Measurements from ENCODE around the gene DYRK1B.
A peak's percentile ranks its signal among the peaks of the same experiment; 100 is the strongest.

The DYRK1B gene

DNA sequence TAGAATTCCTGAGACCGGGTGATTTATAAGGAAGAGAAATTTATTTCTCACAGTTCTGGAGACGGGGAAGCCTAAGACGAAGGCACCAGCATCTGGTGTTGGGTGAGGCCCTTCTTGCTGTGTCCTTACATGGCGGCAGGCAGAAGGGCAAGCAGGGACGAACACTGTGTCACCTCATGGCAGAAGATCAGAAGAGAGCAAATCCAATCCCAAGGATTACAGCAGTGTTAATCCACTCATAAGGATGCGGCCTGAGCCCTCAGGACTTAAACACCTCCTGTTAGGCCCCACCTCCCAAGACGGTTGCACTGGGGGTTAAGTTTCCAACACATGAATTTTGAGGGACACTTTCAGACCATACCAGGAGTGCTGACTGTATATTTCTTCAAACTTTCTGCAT is 18.9 kb upstream of the DYRK1B start:
- no peak for DNase-seq

DNA sequence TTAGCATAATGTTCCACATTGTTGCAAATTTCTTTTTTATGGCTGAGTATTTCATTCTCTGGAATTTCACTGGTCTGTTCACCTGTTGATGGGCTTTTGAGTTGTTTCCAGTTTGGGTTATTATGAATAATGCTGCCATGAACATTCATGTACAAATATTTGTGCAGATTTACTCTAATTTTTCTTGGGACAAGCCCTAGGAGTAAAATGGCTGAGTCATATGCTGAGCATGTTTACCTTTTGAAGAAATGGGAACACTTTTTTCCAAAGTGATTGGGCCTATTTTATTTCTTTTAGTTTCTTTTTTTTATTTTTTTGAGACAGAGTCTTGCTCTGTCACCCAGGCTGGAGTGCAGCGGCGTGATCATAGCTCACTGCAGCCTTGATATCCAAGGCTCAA is 16.9 kb upstream of the DYRK1B start:
- no peak for DNase-seq

DNA sequence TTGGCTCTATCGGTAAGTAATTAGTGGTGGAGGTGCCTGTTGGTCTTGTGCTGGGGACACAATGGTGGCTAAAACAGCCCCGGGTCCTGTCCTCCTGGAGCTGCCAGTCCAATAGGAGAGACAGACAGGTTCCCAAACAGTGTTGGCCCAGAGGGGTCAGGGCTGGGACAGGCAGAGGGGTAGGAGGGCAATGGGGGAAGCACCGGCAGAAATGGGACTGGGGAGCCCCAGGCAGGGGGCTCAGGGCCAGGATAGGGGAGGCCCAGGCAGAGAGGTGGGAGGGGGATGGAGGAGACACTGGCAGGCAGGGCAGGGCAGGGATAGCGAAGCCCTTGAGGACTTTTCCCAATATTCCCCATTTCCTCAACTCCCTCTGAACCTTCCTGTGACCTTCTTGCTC is 14.4 kb upstream of the DYRK1B start:
- DNase-seq, result no peak

DNA sequence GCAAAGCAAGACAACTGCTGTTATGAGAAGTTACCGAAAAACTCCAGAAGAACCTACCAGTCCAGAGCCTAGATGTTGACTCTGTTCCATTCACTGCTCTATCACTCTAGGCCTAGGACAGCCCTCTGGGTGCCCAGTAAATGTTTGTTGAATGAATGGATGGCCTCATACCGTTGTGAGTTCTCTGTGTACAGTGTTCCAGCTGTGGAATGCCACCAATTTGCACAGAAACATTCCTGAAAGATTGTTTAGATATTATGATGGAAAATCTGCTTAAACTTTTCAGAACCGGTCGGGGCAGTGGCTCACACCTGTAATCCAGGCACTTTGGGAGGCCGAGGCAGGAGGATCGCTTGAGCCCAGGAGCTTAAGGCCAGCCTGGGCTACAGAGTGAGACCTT is 13.6 kb upstream of the DYRK1B start:
- DNase-seq, result no peak

DNA sequence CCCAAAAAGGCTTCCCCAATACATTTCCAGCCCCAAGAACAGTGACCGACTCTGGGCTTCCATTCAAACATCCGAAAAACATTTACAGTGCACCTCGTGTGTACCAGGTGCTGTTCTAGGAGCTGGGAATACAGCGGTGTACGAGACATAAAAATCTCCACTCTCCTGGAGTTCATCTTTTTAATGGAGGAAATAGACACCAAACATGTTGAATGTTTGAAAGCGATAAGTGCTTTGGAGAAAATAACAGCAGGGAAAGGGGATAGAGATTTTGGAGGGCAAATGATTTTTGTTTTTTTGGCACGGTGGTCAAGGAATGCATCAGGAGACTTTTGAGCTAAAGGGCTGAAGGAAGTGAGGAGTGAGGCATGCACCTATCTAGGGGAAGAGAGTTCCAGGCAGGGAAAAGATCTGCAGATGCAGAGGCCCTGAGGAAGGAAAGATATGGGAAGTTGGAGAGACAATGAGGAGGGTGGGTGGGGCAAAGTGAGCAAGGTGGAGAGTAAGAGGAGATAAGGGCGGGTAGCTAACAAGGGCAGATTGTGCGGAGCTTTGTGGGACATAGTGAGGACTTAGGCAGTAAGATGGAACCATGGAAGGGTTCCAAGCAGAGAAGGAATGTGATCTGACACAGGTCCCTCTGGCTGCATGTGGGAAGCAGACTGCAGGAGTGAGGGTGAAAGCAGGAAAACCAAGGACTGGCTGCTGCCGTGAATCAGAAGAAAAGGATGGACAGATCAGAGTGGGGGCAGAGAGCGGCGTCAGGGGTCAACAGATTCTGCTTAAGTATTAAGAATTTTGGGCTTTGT is 12.9 kb upstream of the DYRK1B start:
- DNase-seq, result no peak

DNA sequence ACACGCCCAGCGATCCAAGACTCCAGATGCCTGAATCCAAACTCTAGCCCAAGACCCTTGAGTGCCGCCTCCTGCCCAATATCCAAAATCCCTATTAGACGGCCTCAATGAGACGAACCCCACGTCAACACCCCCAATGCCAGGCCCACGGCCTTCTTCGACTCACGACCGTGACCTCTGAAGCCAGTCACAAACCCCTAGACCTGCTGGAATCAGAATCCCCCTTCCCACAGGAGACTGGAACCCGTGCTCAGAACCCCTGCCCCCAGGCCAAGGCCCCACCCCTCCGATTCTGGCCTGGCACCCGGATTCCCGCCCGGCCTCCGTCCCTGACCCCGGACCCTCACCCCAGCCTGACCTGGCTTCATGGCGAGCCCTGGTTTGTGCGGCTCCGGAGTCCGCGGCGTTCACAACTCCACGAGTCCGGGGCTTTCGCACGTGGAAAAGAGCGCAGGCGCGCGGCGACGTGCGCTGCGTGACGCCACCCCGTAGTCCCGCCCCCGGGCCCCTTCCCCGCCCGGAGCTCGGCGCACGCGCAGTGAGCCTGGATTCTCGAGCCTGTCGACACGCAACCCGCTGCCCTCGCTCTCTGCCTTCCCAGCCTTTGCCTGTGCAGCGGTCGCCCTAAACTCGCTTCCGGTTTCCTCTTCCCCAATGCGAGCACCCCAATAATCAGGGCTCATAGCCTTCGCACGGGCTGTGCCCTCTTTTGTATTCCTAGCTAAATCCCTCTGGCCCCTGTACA is 12.1 kb upstream of the DYRK1B start, which contains the start of gene FBL:
Gene FBL (minus strand): TSS at position 447 of the 745 bp plus-strand sequence. CDS start 79 bp downstream, at position 368.
- DNase-seq, result peak; percentile 98

DNA sequence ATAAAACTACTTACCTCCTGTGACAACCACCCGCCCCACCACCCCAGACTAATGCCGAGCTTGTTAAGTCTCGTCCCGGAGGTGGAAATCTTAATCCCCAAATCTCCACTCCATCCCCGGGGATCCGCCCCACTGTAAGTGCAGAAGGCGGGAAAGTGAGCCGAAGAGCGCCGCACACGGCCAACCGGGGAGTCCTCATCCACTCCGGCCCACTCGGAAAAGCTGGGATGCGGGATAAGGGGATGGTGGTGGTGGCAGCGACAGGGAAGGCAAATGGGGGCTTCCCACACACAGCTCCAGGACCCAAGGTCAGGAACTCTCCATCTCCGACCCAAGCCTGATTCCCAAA is 11.6 kb upstream of the DYRK1B start:
- DNase-seq, result no peak

DNA sequence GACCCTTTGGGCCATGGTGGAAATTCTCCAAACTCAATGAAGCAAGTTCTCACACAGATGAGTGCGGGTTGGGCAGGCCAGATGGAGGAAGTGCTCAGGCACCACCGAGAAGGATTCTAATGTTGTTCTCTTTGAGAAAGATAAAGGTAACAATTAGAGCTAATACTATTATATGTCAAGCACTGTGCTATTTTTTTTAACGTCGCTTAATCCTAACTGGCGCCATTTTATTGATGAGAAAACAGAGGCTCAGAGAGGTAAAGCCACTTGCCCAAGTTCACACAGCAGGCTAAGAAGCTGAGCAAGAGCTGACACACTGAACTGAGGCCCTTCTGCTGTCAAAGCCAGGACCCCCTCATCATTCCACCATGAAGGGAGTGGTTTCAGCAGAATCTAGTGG is 11.2 kb upstream of the DYRK1B start:
- DNase-seq, result no peak

DNA sequence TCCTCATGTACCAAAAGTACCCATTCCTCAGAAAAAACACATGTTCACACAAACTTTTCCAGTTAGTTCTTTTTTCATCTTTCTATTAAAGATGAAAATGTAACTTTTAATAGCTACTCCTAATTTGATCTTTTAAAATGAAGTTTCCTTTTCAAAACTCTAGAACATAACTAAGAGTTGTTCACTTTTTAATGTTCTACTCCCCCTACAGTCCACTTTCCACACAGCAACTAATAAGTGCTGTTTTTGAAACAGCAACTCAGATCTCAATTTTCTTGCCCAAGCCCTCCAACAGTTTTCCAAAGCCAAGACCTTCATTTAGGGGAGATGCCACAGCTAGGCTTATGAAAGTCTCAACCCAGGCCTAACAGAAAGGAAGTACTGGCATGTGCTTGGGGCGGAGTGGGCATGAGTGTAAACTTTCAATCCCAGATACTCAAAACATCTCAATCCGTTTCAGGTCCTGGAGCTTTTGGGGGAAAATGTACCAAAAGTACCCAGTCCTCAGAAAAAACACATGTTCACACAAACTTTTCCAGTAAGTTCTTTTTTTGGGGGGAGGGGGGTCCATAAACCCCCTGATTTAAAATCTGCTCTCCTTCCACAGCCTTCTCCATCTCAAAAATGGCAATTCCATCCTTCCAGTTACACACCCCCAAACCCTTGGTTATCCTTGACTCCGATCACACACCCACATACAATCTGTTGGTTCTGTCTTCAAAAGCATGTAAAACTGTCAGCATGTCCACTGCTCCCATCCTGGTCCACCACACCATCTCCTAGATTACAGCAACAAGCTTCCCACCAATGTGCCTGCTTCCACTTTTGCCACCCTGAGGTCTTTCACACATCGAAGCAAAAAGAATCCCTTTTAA is 10.2 kb upstream of the DYRK1B start:
- DNase-seq, result no peak

DNA sequence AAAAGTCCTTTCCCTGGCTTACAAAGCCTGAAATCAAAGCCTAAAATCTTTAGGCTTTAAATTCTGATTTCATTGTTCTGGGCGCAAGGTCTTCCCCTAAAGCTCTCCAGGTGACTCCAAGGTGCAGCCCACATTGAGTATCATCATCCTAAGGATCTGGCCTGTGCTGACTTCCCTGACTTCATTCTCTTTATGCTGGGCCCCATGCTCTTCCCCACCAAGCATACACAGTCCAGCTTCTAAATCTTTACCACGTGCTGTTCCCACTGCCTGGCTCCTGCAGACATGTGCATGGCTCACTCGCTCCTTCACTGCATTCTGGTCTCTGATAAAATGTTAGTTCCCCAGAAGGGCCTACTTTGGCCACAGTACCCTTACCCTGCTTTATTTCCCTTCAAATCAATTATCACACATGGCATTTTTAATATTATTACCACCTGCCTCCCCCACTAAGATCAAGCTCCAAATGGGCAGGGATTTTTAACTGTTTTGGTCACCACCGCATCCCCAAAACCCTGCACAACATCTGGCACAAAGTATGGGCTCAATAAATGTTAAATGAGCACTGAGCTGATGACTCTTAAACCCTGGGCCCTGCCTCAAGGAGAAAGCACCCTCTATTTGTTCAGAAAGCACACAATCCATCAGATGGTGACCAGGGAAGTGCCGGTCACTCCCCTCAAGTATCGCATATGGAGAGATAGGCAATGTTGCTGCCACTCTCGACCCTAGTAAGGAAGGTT is 8.9 kb upstream of the DYRK1B start:
- DNase-seq, result no peak

DNA sequence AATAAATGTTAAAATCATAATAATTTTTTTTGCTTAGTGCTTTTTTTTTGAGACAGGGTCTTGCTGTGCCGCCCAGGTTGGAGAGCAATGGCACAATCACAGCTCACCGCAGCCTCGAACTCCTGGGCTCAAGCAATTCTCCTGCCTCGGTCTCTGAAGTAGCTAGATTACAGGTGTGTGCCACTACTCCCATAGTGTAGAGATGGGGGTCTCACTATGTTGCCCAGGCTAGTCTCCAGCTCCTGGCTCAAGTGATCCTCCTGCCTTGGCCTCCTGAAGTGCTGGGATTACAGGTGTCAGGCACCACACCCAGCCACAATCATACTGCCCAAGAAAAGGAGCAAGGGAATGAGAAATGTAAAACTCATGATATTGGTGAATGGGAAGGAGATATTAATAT is 7.1 kb upstream of the DYRK1B start:
- no peak for DNase-seq

DNA sequence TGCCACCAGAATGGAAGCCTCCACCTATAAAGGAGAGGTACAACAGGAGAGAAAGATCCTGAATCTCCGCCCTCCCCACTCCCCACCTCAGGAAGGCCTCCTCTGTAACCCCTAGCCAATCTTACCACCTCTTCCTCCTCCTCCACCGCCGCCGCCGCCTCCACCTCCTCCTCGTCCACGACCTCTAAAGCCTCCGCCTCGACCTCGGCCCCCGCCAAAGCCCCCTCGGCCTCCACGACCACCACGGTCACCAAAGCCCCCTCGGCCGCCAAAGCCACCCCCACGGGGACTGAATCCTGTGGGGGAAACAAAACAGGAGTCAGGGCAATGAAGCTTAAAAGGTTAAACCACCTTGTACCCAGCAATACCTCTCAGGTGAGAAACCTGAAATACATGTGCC is 6.5 kb upstream of the DYRK1B start:
- no peak for DNase-seq

DNA sequence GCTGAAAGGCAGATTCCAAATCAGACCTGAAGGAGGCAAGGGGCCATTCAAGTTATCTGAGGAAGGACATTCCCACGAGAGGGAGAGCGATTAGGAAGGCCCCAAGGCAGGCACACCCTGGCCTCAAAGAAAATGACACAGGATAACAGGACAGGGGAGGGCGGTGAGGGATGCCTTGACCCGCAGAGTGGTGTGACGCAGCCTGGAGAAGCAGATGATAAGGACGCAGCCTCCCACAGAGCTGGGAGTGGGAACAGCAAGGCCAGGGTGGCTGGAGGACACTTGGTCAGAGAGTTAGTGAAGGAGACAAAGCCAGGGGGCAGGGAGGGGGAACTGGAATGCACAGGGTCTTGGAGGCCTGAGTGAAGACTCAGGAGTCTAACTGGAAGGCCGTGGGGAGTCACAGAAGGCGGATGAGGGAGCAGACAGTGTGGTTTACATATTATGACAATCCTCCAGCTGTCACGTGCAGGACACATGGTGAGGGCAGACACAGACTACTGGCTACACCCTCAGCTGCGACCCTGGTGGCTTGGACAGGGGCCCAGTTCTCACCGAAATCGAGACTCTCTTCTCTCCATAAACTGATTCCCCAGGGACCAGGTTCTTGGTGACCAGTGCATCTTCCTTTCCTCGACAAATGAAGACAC is 5.8 kb upstream of the DYRK1B start:
- no peak for DNase-seq

DNA sequence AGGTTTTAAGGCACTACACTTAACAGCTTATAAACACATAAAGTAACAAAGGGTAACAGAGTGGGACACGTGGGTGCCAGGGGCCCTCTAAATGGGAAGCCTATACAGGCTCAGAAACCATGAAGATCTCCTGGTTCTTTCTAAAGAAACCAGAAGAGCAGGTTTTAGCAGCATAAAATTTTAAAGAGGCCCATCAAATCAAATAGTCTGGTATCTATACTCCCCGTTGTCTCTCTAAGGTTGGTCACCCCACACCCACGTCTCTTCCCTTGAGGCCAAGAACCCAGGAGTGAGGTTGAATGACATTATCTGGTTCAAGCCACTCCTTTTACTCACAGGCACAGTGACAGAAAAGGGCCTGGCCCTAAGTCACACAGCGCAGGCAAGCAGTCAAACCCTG is 4.6 kb upstream of the DYRK1B start:
- DNase-seq, result no peak

DNA sequence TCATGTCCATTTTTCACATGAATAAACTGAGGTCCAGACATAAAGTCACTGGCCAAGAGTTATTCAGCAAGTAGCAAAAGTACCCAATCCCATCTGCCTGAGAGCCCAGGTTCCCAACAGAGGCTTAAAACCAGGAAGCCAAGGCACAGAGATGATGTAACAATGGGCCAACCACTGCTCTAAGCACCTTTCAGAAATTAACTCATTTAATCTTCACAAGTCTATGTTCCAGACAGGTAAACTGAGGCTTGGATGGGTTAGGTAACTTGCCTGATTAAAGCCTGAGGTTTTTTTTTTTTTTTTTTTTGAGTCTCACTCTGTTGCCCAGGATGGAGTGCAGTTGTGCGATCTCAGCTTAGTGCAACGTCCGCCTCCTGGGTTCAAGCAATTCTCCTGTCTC is 4.0 kb upstream of the DYRK1B start:
- DNase-seq, result no peak

DNA sequence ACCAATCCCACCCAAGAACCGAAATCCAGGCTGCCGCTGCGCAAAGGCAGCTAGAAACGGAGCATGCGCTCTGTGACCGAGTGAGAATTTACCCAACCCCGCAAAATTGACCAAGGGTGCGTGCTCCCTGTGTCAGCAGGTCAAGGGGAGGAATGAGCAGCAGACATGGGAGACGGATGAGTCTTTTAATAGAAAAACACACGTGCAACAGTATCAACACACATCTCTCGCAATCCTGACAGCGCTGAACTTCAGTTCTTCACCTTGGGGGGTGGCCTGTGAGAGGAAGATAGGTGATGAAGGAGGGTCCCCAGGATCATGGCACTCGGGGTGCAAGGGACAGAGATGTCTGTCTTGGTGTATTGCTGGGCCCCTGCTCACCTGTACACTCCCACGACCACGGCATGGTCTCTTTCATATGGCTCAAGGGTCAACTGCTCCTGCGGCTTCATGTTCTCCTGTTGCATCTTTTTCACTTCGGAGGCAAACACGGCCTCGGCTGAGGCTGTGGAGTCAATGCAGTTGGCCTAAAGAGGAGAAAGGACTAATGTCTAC is 402 bp upstream of the DYRK1B start:
- no peak for DNase-seq

DNA sequence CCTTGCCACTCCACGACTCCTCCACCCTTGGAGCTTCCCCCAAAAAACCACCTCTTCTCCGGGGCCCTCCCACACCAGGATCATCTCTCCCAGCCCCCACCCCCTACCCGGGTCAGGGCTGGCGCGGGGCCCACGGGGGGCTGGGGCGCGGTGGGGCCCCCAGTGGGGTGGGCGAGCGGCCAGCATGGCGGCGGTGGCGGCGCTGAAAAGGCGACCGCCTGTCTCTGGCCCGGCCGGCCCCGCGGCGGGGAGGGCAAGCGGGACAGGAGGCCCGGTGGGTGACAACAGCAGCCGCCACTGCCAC is 850 bp downstream of the DYRK1B start:
- DNase-seq, result no peak

DNA sequence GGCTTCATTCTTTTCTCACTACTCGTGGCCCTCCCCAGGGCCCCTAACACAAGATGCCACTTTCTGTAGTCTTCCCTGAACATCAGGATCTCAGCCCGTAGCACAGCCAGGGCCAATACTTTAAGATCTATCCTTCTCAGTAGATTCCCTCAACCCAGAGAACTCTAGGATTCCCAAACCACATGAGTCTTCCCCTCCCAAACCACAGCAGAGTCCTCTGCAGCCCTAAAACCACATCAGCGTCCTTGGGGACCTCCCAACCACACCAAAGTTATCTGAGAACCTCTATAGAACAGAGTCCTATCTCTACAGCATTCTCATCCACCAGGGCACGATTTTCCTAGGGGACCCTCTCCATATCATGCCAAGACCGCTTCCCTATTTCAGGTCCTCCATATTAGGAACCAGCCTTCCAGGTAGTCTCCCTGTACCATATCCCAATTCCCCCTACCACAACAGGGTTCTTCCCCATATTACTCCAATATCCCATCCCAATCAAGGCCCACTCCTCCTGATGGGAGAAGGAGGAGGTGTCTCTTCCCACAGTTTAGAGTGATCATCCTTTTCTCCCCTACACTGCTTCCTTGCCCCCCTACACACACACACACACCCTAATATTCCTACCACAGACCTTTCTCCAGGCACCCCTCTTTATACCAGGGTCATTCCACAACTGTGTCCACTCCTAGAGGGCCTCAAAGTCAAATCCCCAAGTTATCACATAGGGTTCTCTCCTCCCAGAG is 1.4 kb downstream of the DYRK1B start:
- no peak for DNase-seq

DNA sequence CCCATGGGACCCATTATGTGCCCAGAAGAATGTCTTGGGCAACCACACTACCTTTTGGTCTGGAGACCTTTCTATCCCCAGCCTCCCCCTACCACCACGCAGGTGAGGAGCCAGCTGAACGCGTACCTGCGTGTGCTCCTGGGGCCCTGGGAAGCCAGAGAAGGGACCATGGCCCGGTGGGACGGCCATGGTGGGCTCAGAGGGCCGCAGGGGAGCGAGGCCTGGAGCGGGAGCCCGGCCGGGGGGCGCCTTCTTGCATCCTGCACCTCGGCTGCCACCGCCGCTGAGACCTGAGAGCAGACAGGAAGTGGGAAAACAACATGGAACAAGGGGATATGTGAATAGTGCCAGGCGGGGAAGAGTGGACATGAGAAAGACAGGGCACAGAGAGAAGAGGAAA is 2.3 kb downstream of the DYRK1B start:
- no peak for DNase-seq

DNA sequence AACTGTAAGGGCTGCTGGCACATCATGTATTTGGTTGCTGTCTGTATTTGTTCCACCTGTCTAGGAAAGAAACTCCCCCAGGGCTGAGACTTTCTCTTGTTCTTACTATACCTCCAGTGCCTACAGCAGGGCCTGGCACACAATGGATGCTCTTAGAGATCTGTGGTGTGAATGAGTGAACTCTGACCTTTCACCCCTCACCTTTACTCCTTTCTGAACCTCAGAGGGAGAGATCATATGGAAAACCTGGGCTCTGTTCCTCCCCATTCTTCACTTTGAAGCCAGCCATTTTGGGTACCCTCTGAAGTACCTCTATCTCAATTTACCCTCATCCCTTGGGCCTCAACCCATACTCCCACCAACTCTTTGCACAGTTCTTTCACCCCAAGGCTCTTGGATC is 3.1 kb downstream of the DYRK1B start:
- no peak for DNase-seq

DNA sequence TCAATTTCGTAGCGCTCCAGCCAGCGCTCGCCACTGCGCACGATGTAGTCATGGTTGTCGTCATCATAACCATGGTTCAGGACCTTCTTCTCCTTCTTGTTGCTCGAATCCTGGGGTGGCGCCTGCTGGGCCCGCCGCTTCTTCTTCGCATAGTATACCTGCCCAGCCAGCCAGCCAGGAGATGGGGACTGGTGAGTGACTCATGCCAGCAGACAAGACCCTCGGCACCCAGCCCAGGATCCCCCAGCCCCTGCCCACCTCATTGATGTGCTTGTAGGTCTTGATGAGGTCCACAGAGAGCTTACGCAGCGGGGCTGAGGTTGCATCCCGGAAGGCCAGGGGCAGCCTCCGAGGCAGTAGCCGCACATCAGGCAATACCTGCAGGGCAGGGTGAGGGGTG is 3.6 kb downstream of the DYRK1B start:
- no peak for DNase-seq
